Measurements from ENCODE around the gene SERPINB1. TPM values are rescaled to one million over a fixed set of nuclear protein-coding genes. Genes with fewer than 3 reads are reported as not detected.
"Not testable (repeated sequence)": the region's sequence is repeated elsewhere in the genome, so short reads cannot be mapped to it uniquely, and the experiment has no call there.

SERPINB1 gene
- total and polyA plus RNA-seq, 9 of the 15 experiments (the other 6 are each of a cell fraction or from before 2014, with no cell fraction given): 33.9 to 108 (median 63.8) TPM

DNA sequence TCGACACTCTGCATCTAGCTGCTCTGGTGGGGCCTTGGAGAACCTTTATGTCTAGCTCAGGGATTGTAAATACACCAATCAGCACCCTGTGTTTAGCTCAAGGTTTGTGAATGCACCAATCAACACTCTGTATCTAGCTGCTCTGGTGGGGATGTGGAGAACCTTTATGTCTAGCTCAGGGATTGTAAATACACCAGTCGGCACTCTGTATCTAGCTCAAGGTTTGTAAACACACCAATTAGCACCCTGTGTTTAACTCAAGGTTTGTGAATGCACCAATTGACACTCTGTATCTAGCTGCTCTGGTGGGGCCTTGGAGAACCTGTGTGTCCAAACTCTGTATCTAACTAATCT is 19.0 kb upstream of the SERPINB1 start:
- POLR2A ChIA-PET: interaction anchor here (1.0 kb wide), 1 partner anchor 10 kb away, joined by 3 read pairs; no protein-coding TSS in a partner anchor
- ATAC-seq; H2AFZ ChIP-seq (ENCODE audit: low read depth, low read length); H3K27ac ChIP-seq (ENCODE audit: extremely low read depth, low read depth, low read length); H3K9me1 ChIP-seq (ENCODE audit: control insufficient read depth, insufficient read depth, low read length); H3K36me3 ChIP-seq (ENCODE audit: control insufficient read depth, insufficient read depth, low read length); H3K79me2 ChIP-seq (ENCODE audit: control insufficient read depth, insufficient read depth, low read length); H4K20me1 ChIP-seq (replicated peaks; ENCODE audit: control insufficient read depth, insufficient read depth, low read length); BruUV-seq (replicated peaks); H3K9me3 ChIP-seq (replicated peaks; ENCODE audit: control insufficient read depth, insufficient read depth, low read depth, low read length); H3K4me3 ChIP-seq; FAIRE-seq; DNase-seq (ENCODE audit: extremely low read depth in 1 of 4, low spot score in 3 of 4); intact Hi-C loops (cut with micrococcal nuclease); H3K27me3 ChIP-seq (ENCODE audit: control insufficient read depth in 2 of 2, insufficient read depth in 2 of 2, low read length in 2 of 2); in situ Hi-C loops (cut with MboI); H3K4me2 ChIP-seq (ENCODE audit: insufficient read depth, low read length); CTCF ChIA-PET (ENCODE audit: low intra/inter-chr PET ratio); H3K9ac ChIP-seq (ENCODE audit: insufficient read depth in 1 of 2, low read depth in 2 of 2, low read length in 2 of 2): not testable (repeated sequence)
- H3K4me1 ChIP-seq (replicated peaks in 1 of 2; ENCODE audit: control insufficient read depth in 2 of 2, insufficient read depth in 2 of 2, low read length in 2 of 2): peaks cover 35 to 39% of the 10 kb centered on the region in 2 experiments
- TF ChIP-seq NFRKB (IDR thresholded peaks at IDR 0.05; ENCODE audit: low read depth): 0 out of 2 replicates have a peak, but pooled peaks have one; percentile 40
- 86% methylated on average over 1 of the region's 2 CpGs for WGBS (ENCODE audit: insufficient coverage, low coverage, missing lambda C conversion rate)

GRCh38 chr6:2859798-2860705 is 18.4 kb upstream of the SERPINB1 start:
- H3K9me1 ChIP-seq (ENCODE audit: control insufficient read depth, insufficient read depth, low read length); intact Hi-C loops (cut with micrococcal nuclease); H3K4me2 ChIP-seq (ENCODE audit: insufficient read depth, low read length); ATAC-seq; H3K9me3 ChIP-seq (replicated peaks; ENCODE audit: control insufficient read depth, insufficient read depth, low read depth, low read length); H4K20me1 ChIP-seq (replicated peaks; ENCODE audit: control insufficient read depth, insufficient read depth, low read length); CTCF ChIA-PET (ENCODE audit: low intra/inter-chr PET ratio); DNase-seq (ENCODE audit: extremely low read depth in 1 of 4, low spot score in 3 of 4); H3K27me3 ChIP-seq (ENCODE audit: control insufficient read depth in 2 of 2, insufficient read depth in 2 of 2, low read length in 2 of 2); FAIRE-seq; POLR2A ChIA-PET; H3K36me3 ChIP-seq (ENCODE audit: control insufficient read depth, insufficient read depth, low read length); H3K4me3 ChIP-seq; H3K79me2 ChIP-seq (ENCODE audit: control insufficient read depth, insufficient read depth, low read length); BruUV-seq (replicated peaks): not testable (repeated sequence)
- Histone ChIP-seq H3K27ac (ENCODE audit: extremely low read depth, low read depth, low read length) (peak overlapping the region; percentile 98), H3K4me1 (replicated peaks in 1 of 2; ENCODE audit: control insufficient read depth in 2 of 2, insufficient read depth in 2 of 2, low read length in 2 of 2) (peaks cover 41 to 45% of the 10 kb centered on the region in 2 experiments), H2AFZ (ENCODE audit: low read depth, low read length) (peak overlapping the region; percentile 93), H3K9ac (ENCODE audit: insufficient read depth in 1 of 2, low read depth in 2 of 2, low read length in 2 of 2) (peak overlapping the region in 1 of 2 experiments; percentile 84; a peak in 1 of 4 replicates)
- 87% methylated on average over 23 of the region's 42 CpGs for WGBS (ENCODE audit: insufficient coverage, low coverage, missing lambda C conversion rate)
- in situ Hi-C loops (cut with MboI): loop anchor here (5.0 kb wide), 3 partner anchors 37 to 127 kb away; no protein-coding TSS in a partner anchor
